ENCODE data around the gene TMEM184B.

The TMEM184B gene

GRCh38 chr22:38315823-38316363 lies 43.1 kb upstream of the TMEM184B start:
- H3K4me2 ChIP-seq (ENCODE audit: low read length) = peak overlapping the region; percentile 96

GRCh38 chr22:38314933-38315822 lies 42.4 kb upstream of the TMEM184B start:
- Histone ChIP-seq H3K9me2 (replicated peaks; ENCODE audit: control insufficient read depth, low read length) (no peaks in the 10 kb centered on the region), H3K27ac (ENCODE audit: low read depth, low read length) (peak overlapping the region; percentile 63), H3K4me1 (ENCODE audit: control insufficient read depth, low read length) (peaks cover 71% of the 10 kb centered on the region), H3F3A (ENCODE audit: control insufficient read depth, insufficient read depth) (no peaks in the 10 kb centered on the region; the same call in 1 of the 2 replicates), H3K4me3 (ENCODE audit: low read length) (peak overlapping the region; percentile 84), H3K4me2 (ENCODE audit: low read length) (peak overlapping the region; percentile 96), H3K9me3 (ENCODE audit: control insufficient read depth, insufficient read depth, low read length) (no peaks in the 10 kb centered on the region), H3K36me3 (ENCODE audit: control insufficient read depth, low read length) (peaks cover 57% of the 10 kb centered on the region), H4K20me1 (ENCODE audit: control insufficient read depth, insufficient read depth, low read depth, low read length) (peaks cover 30% of the 10 kb centered on the region), H3K79me2 (ENCODE audit: control insufficient read depth, low read length) (peaks cover 76% of the 10 kb centered on the region), H3K27me3 (ENCODE audit: control insufficient read depth, low read length) (no peaks in the 10 kb centered on the region)
- TF ChIP-seq EZH2phosphoT487 (IDR thresholded peaks at IDR 0.05; ENCODE audit: borderline replicate concordance, low read length) = no peak
- no peak for TF ChIP-seq CTCF (IDR thresholded peaks at IDR 0.05; ENCODE audit: low read depth, low read length, poor library complexity, severe bottlenecking)

More at GRCh38 chr22:38315823-38316363, 43.1 kb upstream of the TMEM184B start:
- Histone ChIP-seq H3K9me2 (replicated peaks; ENCODE audit: control insufficient read depth, low read length) (no peaks in the 10 kb centered on the region), H3K27ac (ENCODE audit: low read depth, low read length) (peak overlapping the region; percentile 63), H3K9me3 (ENCODE audit: control insufficient read depth, insufficient read depth, low read length) (no peaks in the 10 kb centered on the region), H3F3A (ENCODE audit: control insufficient read depth, insufficient read depth) (no peaks in the 10 kb centered on the region; the same call in 1 of the 2 replicates), H3K79me2 (ENCODE audit: control insufficient read depth, low read length) (peaks cover 69% of the 10 kb centered on the region), H3K36me3 (ENCODE audit: control insufficient read depth, low read length) (peaks cover 50% of the 10 kb centered on the region), H3K27me3 (ENCODE audit: control insufficient read depth, low read length) (no peaks in the 10 kb centered on the region), H3K4me1 (ENCODE audit: control insufficient read depth, low read length) (peaks cover 64% of the 10 kb centered on the region), H4K20me1 (ENCODE audit: control insufficient read depth, insufficient read depth, low read depth, low read length) (peaks cover 28% of the 10 kb centered on the region), H3K4me3 (ENCODE audit: low read length) (peak overlapping the region; percentile 84)
- TF ChIP-seq CTCF (IDR thresholded peaks at IDR 0.05; ENCODE audit: low read depth, low read length, poor library complexity, severe bottlenecking) = no peak
- TF ChIP-seq EZH2phosphoT487 (IDR thresholded peaks at IDR 0.05; ENCODE audit: borderline replicate concordance, low read length) = no peak

- peaks cover 33% of the 10 kb centered on the region for H4K20me1 ChIP-seq (ENCODE audit: control insufficient read depth, insufficient read depth, low read depth, low read length)
- no peaks in the 10 kb centered on the region; the same call in 1 of the 2 replicates for H3F3A ChIP-seq (ENCODE audit: control insufficient read depth, insufficient read depth)
- peaks cover 74% of the 10 kb centered on the region for H3K4me1 ChIP-seq (ENCODE audit: control insufficient read depth, low read length)
- H3K27ac ChIP-seq (ENCODE audit: low read depth, low read length) = peak overlapping the region; percentile 63
- H3K27me3 ChIP-seq (ENCODE audit: control insufficient read depth, low read length) = no peaks in the 10 kb centered on the region
- no peaks in the 10 kb centered on the region for H3K9me3 ChIP-seq (ENCODE audit: control insufficient read depth, insufficient read depth, low read length)
- no peak for TF ChIP-seq CTCF (IDR thresholded peaks at IDR 0.05; ENCODE audit: low read depth, low read length, poor library complexity, severe bottlenecking)
- TF ChIP-seq EZH2phosphoT487 (IDR thresholded peaks at IDR 0.05; ENCODE audit: borderline replicate concordance, low read length) = no peak
- peak overlapping the region; percentile 84 for H3K4me3 ChIP-seq (ENCODE audit: low read length)
- H3K79me2 ChIP-seq (ENCODE audit: control insufficient read depth, low read length) = peaks cover 85% of the 10 kb centered on the region
- peak overlapping the region; percentile 96 for H3K4me2 ChIP-seq (ENCODE audit: low read length)
- peaks cover 62% of the 10 kb centered on the region for H3K36me3 ChIP-seq (ENCODE audit: control insufficient read depth, low read length)
- H3K9me2 ChIP-seq (replicated peaks; ENCODE audit: control insufficient read depth, low read length) = no peaks in the 10 kb centered on the region
Observed at GRCh38 chr22:38314051-38314932, 41.5 kb upstream of the TMEM184B start.
